ENCODE results near the gene NCAPD2.

Gene NCAPD2

GRCh38 chr12:6452245-6452943 lies 41.5 kb upstream of the NCAPD2 start:
- no peak for TF ChIP-seq CTCF (IDR thresholded peaks at IDR 0.05; ENCODE audit: borderline replicate concordance, control extremely low read depth, extremely low read depth, insufficient read depth, missing control alignments)
- in situ Hi-C loops (cut with MboI; ENCODE audit: low sequenced_read_pairs, unreplicated experiment): no loop called here
- no peak for DNase-seq (ENCODE audit: low spot score)

GRCh38 chr12:6452944-6453630 lies 40.8 kb upstream of the NCAPD2 start:
- in situ Hi-C loops (cut with MboI; ENCODE audit: low sequenced_read_pairs, unreplicated experiment): no loop called here
- no peak for TF ChIP-seq CTCF (IDR thresholded peaks at IDR 0.05; ENCODE audit: borderline replicate concordance, control extremely low read depth, extremely low read depth, insufficient read depth, missing control alignments)
- DNase-seq (ENCODE audit: low spot score): no peak

- no peak for TF ChIP-seq CTCF (IDR thresholded peaks at IDR 0.05; ENCODE audit: borderline replicate concordance, control extremely low read depth, extremely low read depth, insufficient read depth, missing control alignments)
- in situ Hi-C loops (cut with MboI; ENCODE audit: low sequenced_read_pairs, unreplicated experiment): no loop called here
- no peak for DNase-seq (ENCODE audit: low spot score)
These were observed 36.5 kb upstream of the NCAPD2 start for GRCh38 chr12:6457220-6457945.

GRCh38 chr12:6458281-6459003 lies 35.5 kb upstream of the NCAPD2 start:
- TF ChIP-seq CTCF (IDR thresholded peaks at IDR 0.05; ENCODE audit: borderline replicate concordance, control extremely low read depth, extremely low read depth, insufficient read depth, missing control alignments): no peak
- DNase-seq (ENCODE audit: low spot score): no peak
- in situ Hi-C loops (cut with MboI; ENCODE audit: low sequenced_read_pairs, unreplicated experiment): no loop called here

GRCh38 chr12:6459004-6459337 lies 34.9 kb upstream of the NCAPD2 start:
- DNase-seq (ENCODE audit: low spot score): no peak
- TF ChIP-seq CTCF (IDR thresholded peaks at IDR 0.05; ENCODE audit: borderline replicate concordance, control extremely low read depth, extremely low read depth, insufficient read depth, missing control alignments): no peak
- in situ Hi-C loops (cut with MboI; ENCODE audit: low sequenced_read_pairs, unreplicated experiment): no loop called here

- in situ Hi-C loops (cut with MboI; ENCODE audit: low sequenced_read_pairs, unreplicated experiment): no loop called here
- TF ChIP-seq CTCF (IDR thresholded peaks at IDR 0.05; ENCODE audit: borderline replicate concordance, control extremely low read depth, extremely low read depth, insufficient read depth, missing control alignments): no peak
- DNase-seq (ENCODE audit: low spot score): no peak
These were observed 33.0 kb upstream of the NCAPD2 start for GRCh38 chr12:6460751-6461371.

Measured in GM13976 (cell line).